Embryonic facial prominence (tissue), 1 donor: ENCODE data around the gene AADACL4.
A peak's percentile ranks its signal among the peaks of the same experiment; 100 is the strongest.
"Not testable (repeated sequence)": the region's sequence is repeated elsewhere in the genome, so short reads cannot be mapped to it uniquely, and the experiment has no call there.

Experiments used
- DNase-seq: peaks from one replicate; pipeline ENCODE4 v3.0.0-alpha.2; 2016; ENCODE audit errors: extremely low spot score

Gene AADACL4

GRCh38 chr1:12658531-12659453, 14.9 kb downstream of the AADACL4 start:
- DNase-seq: peak; percentile 61

GRCh38 chr1:12661606-12662219, 17.8 kb downstream of the AADACL4 start:
- no peak for DNase-seq

DNA sequence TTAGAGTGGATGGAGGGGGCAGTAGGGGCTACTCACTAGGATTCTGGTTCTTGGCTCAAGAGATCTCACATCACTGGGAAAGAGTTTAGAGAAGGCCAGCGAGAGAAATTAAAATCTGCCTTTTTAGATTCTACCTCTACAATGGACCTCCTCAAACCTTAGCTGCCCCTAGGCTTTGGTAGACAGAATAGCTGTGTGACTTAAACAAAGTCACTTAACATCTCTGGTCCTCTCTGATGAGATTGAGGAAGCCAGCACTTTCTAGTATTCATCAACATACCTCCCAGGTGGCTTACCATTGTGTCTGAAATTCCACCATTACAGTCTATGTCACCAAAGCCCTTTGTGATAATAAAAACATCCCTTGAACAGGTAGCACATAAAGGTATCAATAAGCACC, 18.7 kb downstream of the AADACL4 start:
- DNase-seq: no peak

GRCh38 chr1:12665511-12665910, 21.6 kb downstream of the AADACL4 start:
- no peak for DNase-seq

- no peak for DNase-seq
Measured at GRCh38 chr1:12666141-12666735, 22.4 kb downstream of the AADACL4 start.

- DNase-seq: no peak
Measured at GRCh38 chr1:12669529-12670068, 25.7 kb downstream of the AADACL4 start.

- no peak for DNase-seq
Measured at GRCh38 chr1:12674358-12674757, 30.5 kb downstream of the AADACL4 start.

- not testable (repeated sequence) for DNase-seq
Measured at GRCh38 chr1:12676122-12676521, 32.2 kb downstream of the AADACL4 start.

DNA sequence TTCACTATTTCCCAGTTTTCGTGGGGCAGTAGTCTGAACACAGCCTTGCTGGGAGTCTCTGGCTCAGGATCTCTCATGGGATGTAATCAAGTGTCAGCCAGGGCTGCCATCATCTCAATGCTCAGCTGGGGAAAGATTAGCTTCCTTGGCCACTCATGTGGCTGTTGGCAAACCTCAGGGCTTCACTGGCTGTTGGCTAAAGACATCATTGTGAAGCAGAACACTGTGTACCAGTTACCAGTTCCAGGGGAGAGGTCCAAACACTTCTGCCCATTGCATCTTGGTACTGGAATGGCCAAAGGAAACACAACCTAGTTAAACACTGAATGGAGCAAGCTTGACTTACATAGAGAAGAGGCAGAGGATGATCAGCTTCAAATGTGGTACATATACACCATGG, 33.7 kb downstream of the AADACL4 start:
- no peak for DNase-seq

DNA sequence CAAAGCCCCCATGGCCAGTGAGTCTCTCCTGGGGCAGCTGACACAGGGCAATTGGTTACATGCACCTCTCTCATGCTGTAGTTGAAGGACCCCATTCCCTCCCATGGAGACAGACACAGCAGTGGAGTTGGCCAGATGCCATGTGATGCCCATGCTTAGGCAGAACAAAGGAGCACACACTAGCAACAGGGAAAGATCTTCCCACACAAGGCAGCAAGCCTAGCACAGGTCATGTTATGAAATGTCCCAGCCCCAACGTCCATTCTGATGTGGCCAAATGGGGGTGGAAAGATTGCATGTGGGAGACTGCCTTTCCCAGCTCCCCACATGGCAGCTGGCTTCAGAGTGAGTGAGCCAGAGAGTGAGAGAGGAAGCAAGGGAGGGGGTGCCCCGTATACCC, 34.5 kb downstream of the AADACL4 start:
- no peak for DNase-seq

DNA sequence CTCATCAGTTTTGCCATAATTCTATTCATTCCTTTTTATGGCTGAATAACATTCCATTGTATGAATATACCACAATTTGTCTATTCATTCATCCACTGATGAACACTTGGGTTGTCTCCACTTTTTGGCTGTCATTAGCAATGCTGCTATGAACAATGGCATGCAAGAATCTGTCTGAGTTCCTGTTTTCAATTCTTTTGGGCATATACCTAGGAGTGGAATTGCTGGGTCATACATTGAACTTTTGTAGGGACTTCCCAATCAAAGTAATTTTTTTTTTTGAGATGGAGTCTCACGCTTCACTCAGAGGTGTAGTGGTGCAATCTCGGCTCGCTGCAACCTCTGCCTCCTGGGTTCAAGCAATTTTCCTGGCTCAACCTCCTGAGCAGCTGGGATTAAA, 34.9 kb downstream of the AADACL4 start:
- DNase-seq: no peak

DNA sequence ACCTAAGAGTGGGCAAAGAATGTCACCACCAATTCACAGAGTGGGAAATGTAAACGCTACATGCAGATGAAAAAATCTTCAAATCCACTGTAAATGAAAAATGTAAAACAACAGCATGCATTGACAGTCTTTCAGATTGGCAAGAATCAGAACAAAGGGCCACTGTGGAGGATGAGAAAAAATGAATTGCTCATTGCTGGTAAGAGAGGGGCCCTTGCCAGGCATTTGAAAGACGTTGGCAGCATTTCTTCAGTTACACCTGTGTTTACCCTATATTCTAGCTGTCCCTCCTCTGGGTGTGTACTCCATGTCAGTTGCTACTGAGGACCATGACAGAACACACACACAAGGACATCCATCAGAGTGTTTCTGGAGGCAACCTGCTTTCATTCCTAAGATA, 46.3 kb downstream of the AADACL4 start:
- no peak for DNase-seq

DNA sequence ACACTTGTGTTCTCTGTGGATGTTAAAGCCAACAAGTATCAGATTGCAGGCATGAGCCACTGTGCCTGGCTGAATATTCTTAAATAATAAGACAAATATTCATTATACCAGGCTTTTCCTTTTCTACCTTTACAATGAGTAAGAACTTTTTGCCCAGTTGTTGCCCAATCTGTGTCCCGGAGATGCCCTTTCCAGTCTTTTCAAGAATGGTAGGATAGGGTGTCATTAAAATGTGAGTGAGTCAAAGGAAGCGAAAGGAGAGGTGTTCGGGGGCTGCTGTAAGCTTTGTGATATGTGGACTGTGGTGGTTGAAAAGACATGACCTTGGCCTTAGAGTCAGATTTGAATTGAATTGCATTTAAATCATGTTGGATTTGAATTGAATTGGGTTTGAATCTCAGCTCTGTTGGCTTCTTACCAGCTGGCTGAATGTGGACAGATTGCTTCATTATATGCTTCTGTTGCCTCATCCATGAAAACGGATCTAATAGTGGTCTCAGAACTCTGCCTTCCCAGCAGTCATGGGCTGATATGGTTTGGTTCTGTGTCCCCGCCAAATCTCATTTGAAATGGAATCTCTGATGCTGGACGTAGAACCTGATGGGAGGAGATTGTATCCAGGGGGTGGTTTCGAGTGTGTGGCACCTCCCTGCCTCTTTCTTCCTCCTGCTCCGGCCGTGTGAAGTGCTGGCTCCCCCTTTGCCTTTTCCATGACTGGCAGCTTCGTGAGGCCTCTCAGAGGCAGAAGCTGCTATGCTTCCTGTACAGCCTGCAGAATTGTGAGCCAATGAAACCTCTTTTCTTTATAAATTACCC, 49.3 kb downstream of the AADACL4 start:
- no peak for DNase-seq

GRCh38 chr1:12696658-12697057, 52.8 kb downstream of the AADACL4 start:
- no peak for DNase-seq

GRCh38 chr1:12697397-12697796, 53.5 kb downstream of the AADACL4 start:
- no peak for DNase-seq

- no peak for DNase-seq
Measured at GRCh38 chr1:12703821-12704451, 60.1 kb downstream of the AADACL4 start.

- DNase-seq: no peak
Measured at GRCh38 chr1:12706061-12706460, 62.2 kb downstream of the AADACL4 start.

DNA sequence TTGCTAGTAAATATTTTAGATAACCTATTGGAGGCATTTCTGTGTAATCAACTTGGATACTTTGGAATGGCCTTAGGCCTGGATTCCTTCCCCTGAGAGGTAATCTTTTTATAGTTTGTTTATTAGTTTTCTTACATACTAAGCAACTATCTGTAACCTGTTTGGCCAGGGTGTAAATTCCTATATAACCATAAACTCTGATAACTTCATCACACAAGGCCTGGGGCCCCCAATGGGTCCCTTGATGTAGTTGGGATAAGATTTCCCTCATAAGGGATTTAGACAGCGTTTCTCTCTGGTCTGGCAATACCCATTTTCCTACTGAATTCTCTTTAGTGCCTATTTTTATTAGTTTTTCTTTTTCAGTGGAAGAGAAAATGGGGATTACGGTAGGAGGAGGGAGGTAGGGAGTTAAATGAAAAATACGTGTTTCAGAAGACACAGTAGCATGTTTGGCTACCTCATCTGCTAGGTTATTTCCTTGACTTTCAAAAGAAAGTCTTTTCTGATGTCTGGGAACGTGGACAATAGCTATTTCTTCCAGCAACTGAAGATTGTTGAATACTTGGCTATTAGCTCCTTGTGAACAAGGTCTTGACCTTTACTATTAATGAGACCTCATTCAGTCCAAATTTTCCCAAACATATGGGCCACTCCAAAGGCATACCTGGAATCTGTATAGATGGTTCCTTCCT, 64.7 kb downstream of the AADACL4 start:
- DNase-seq: no peak

DNA sequence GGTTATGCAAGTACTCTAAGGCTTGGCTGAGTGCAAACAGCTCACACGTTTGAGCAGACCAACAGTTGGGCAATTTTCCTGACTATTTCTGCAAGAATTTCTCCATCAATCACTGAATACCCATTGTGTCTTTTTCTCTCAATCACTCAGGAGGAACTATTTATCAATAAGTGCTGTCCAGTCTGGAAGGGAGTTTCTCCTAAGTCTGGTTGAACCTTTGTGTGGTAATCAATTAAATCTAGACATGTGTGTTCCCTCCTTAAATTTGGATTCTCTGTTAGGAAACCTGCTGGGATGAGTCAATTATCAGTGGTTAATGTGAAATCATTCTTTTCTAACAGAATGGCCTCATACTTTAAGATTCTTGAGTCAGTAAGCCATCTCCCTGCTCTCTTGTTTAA, 65.2 kb downstream of the AADACL4 start:
- no peak for DNase-seq

GRCh38 chr1:12709696-12710095, 65.8 kb downstream of the AADACL4 start:
- no peak for DNase-seq

- no peak for DNase-seq
Measured at GRCh38 chr1:12711536-12711935, 67.7 kb downstream of the AADACL4 start.
